Measurements from ENCODE around the gene YAF2.
"Not testable (repeated sequence)": the region's sequence is repeated elsewhere in the genome, so short reads cannot be mapped to it uniquely, and the experiment has no call there.

Gene YAF2

GRCh38 chr12:42255221-42255865 is 17.3 kb upstream of the YAF2 start:
- DNase-seq (ENCODE audit: low read depth): no peak

- not testable (repeated sequence) for DNase-seq (ENCODE audit: low read depth)
Measured at GRCh38 chr12:42252645-42253044, 14.6 kb upstream of the YAF2 start.

- DNase-seq (ENCODE audit: low read depth): not testable (repeated sequence)
Measured at GRCh38 chr12:42249033-42249432, 11.0 kb upstream of the YAF2 start.

- no peak for DNase-seq (ENCODE audit: low read depth)
Measured at GRCh38 chr12:42240131-42240750, 2.2 kb upstream of the YAF2 start.

GRCh38 chr12:42237853-42238239 is 202 bp downstream of the YAF2 start:
- DNase-seq (ENCODE audit: low read depth): peak; percentile 3

- peak; percentile 50 for DNase-seq (ENCODE audit: low read depth)
Measured at GRCh38 chr12:42237052-42237852, 796 bp downstream of the YAF2 start.

- DNase-seq (ENCODE audit: low read depth): no peak
Measured at GRCh38 chr12:42236017-42236416, 2.0 kb downstream of the YAF2 start.

- no peak for DNase-seq (ENCODE audit: low read depth)
Measured at GRCh38 chr12:42235426-42235825, 2.6 kb downstream of the YAF2 start.

GRCh38 chr12:42234970-42235369 is 3.1 kb downstream of the YAF2 start:
- DNase-seq (ENCODE audit: low read depth): no peak

GRCh38 chr12:42227525-42227924 is 10.5 kb downstream of the YAF2 start:
- DNase-seq (ENCODE audit: low read depth): not testable (repeated sequence)

GRCh38 chr12:42224501-42224900 is 13.5 kb downstream of the YAF2 start:
- DNase-seq (ENCODE audit: low read depth): not testable (repeated sequence)

GRCh38 chr12:42222724-42223123 is 15.3 kb downstream of the YAF2 start:
- DNase-seq (ENCODE audit: low read depth): no peak

GRCh38 chr12:42221726-42222125 is 16.3 kb downstream of the YAF2 start:
- no peak for DNase-seq (ENCODE audit: low read depth)

- DNase-seq (ENCODE audit: low read depth): no peak
Measured at GRCh38 chr12:42217656-42218055, 20.4 kb downstream of the YAF2 start.

GRCh38 chr12:42216737-42217136 is 21.3 kb downstream of the YAF2 start:
- DNase-seq (ENCODE audit: low read depth): no peak

- DNase-seq (ENCODE audit: low read depth): not testable (repeated sequence)
Measured at GRCh38 chr12:42215759-42216158, 22.3 kb downstream of the YAF2 start.

GRCh38 chr12:42213954-42214426 is 24.1 kb downstream of the YAF2 start:
- DNase-seq (ENCODE audit: low read depth): no peak

- no peak for DNase-seq (ENCODE audit: low read depth)
Measured at GRCh38 chr12:42213023-42213422, 25.0 kb downstream of the YAF2 start.

GRCh38 chr12:42208574-42208973 is 29.5 kb downstream of the YAF2 start:
- no peak for DNase-seq (ENCODE audit: low read depth)

- DNase-seq (ENCODE audit: low read depth): no peak
Measured at GRCh38 chr12:42204819-42205218, 33.2 kb downstream of the YAF2 start.

GRCh38 chr12:42204362-42204761 is 33.7 kb downstream of the YAF2 start:
- DNase-seq (ENCODE audit: low read depth): no peak

GRCh38 chr12:42201063-42201462 is 37.0 kb downstream of the YAF2 start:
- DNase-seq (ENCODE audit: low read depth): no peak

- no peak for DNase-seq (ENCODE audit: low read depth)
Measured at GRCh38 chr12:42199007-42199406, 39.0 kb downstream of the YAF2 start.
